ENCODE results near the gene MAFG.

DNA sequence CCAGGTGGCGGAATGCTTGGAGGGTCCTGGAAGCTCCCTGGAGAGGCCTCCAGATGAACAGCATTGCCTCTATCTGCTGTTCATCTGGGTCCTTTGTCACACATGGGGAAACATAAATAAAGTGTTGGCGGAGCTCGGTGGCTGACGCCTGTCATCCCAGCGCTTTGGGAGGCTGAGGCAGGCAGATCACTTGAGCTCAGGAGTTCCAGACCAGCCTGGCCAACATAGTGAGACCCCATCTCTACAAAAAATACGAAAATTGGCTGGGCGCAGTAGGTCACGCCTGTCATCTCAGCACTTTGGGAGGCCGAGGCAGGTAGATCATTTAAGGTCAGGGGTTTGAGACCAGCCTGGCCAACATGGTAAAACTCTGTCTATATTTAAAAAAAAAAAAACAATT is 17.3 kb upstream of the MAFG start:
- TF ChIP-seq, protein P1, sequence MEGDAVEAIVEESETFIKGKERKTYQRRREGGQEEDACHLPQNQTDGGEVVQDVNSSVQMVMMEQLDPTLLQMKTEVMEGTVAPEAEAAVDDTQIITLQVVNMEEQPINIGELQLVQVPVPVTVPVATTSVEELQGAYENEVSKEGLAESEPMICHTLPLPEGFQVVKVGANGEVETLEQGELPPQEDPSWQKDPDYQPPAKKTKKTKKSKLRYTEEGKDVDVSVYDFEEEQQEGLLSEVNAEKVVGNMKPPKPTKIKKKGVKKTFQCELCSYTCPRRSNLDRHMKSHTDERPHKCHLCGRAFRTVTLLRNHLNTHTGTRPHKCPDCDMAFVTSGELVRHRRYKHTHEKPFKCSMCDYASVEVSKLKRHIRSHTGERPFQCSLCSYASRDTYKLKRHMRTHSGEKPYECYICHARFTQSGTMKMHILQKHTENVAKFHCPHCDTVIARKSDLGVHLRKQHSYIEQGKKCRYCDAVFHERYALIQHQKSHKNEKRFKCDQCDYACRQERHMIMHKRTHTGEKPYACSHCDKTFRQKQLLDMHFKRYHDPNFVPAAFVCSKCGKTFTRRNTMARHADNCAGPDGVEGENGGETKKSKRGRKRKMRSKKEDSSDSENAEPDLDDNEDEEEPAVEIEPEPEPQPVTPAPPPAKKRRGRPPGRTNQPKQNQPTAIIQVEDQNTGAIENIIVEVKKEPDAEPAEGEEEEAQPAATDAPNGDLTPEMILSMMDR (conservative IDR thresholded peaks at IDR 0.05; ENCODE audit: low read length): no peak
- TF ChIP-seq EZH2phosphoT487 (IDR thresholded peaks at IDR 0.05; ENCODE audit: borderline replicate concordance, low read depth, low read length): no peak

Measured in OCI-LY7 (cell line).